Body of pancreas (tissue), 4 donors: ENCODE measurements around the gene CNP.

Experiments used
- POLR2A ChIP-seq, 3 donors: fragments of 450-650 bp; IDR thresholded peaks; one replicate each; pipeline ENCODE4 v1.6.1; 2016; ENCODE audit warnings: antibody characterized with exemption in 3 of 3, mild to moderate bottlenecking in 2 of 3
- TF ChIP-seq, protein P1 (sequence below), 7 experiments: fragments of 450-650 bp in 4 of 7; fragments of 200-600 bp in 3 of 7; sonication (generic) in 3 of 7; IDR thresholded peaks; one replicate each; pipeline ENCODE4 v1.5.1; 2016 to 2019; ENCODE audit warnings: antibody characterized with exemption in 7 of 7

DNA sequence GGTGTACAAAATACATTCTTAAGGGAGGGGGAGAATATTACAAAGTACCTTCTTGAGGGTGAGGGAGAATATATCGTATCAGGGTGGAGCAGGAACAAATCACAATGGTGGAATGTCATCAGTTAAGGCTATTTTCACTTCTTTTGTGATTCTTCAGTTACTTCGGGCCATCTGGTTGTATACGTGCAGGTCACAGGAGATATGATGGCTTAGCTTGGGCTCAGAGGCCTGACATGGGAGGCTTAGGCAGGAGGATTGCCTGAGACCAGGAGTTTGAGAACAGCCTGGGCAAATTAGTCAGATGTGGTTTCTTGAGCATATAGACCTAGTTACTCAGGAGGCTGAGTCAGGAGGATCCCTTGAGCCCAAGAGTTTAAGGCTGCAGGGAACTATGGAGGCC, 23.1 kb upstream of the CNP start:
- TF ChIP-seq, protein P1, sequence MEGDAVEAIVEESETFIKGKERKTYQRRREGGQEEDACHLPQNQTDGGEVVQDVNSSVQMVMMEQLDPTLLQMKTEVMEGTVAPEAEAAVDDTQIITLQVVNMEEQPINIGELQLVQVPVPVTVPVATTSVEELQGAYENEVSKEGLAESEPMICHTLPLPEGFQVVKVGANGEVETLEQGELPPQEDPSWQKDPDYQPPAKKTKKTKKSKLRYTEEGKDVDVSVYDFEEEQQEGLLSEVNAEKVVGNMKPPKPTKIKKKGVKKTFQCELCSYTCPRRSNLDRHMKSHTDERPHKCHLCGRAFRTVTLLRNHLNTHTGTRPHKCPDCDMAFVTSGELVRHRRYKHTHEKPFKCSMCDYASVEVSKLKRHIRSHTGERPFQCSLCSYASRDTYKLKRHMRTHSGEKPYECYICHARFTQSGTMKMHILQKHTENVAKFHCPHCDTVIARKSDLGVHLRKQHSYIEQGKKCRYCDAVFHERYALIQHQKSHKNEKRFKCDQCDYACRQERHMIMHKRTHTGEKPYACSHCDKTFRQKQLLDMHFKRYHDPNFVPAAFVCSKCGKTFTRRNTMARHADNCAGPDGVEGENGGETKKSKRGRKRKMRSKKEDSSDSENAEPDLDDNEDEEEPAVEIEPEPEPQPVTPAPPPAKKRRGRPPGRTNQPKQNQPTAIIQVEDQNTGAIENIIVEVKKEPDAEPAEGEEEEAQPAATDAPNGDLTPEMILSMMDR (IDR thresholded peaks at IDR 0.05), result no peak
- no peak for TF ChIP-seq POLR2A (IDR thresholded peaks at IDR 0.05)
